ENCODE results near the gene HUS1. TPM values are rescaled to one million over a fixed set of nuclear protein-coding genes. Genes with fewer than 3 reads are reported as not detected.

The HUS1 gene
- total and polyA plus RNA-seq, 2 of the 13 experiments (the other 11 are each of a cell fraction or from before 2014, with no cell fraction given) = 14.8 to 16.9 TPM

DNA sequence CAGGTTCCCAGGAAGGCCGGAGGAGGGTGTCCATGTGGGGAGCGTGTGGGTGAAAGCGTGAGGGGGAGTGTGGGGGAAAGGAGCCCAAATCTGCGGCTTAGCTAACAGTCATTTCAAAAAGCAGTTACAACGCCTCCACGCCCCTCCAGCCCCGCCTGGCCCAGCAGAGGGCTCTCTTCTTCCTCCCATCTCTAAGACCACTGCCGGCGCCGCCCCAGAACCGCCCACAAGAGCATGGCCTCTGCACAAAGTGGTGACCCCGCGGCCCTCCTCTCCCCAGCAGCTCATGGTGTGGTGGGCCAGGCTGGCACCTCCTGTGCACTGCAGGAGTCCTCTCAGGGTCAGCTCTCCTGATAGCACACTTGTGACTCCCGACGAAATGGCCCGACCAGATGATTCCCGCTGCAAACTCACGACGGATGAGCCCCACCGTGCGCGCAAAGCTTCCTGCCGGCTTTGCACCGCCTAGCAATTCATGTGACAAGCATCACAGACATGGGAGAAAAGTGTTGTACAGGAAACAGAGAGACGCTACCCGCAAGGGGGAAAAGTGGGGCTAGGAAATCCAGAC lies 12.4 kb upstream of the HUS1 start (continued):
- TF ChIP-seq CTCF (CRISPR knock-in tag; IDR thresholded peaks at IDR 0.05) (peak; percentile 88), RAD51 (IDR thresholded peaks at IDR 0.05; ENCODE audit: borderline replicate concordance) (no peak), ZNF615 (CRISPR knock-in tag; IDR thresholded peaks at IDR 0.05; ENCODE audit: borderline replicate concordance) (no peak), FIP1L1 (IDR thresholded peaks at IDR 0.05; ENCODE audit: borderline replicate concordance, insufficient read depth, low read depth, low read length) (no peak), ZNF335 (CRISPR knock-in tag; IDR thresholded peaks at IDR 0.05) (no peak), KLF11 (CRISPR knock-in tag; IDR thresholded peaks at IDR 0.05) (no peak), ZNF577 (CRISPR knock-in tag; IDR thresholded peaks at IDR 0.05; ENCODE audit: borderline replicate concordance, low read depth) (no peak), YEATS2 (CRISPR knock-in tag; IDR thresholded peaks at IDR 0.05; ENCODE audit: borderline replicate concordance) (no peak), CCDC6 (CRISPR knock-in tag; IDR thresholded peaks at IDR 0.05) (no peak), ZNF383 (CRISPR knock-in tag; IDR thresholded peaks at IDR 0.05; ENCODE audit: borderline replicate concordance) (no peak), JARID2 (CRISPR knock-in tag; IDR thresholded peaks at IDR 0.05; ENCODE audit: insufficient replicate concordance) (no peak), ZNF496 (CRISPR knock-in tag; IDR thresholded peaks at IDR 0.05; ENCODE audit: insufficient replicate concordance) (no peak), RCOR2 (CRISPR knock-in tag; IDR thresholded peaks at IDR 0.05) (no peak)
- TF ChIP-seq, protein P1, sequence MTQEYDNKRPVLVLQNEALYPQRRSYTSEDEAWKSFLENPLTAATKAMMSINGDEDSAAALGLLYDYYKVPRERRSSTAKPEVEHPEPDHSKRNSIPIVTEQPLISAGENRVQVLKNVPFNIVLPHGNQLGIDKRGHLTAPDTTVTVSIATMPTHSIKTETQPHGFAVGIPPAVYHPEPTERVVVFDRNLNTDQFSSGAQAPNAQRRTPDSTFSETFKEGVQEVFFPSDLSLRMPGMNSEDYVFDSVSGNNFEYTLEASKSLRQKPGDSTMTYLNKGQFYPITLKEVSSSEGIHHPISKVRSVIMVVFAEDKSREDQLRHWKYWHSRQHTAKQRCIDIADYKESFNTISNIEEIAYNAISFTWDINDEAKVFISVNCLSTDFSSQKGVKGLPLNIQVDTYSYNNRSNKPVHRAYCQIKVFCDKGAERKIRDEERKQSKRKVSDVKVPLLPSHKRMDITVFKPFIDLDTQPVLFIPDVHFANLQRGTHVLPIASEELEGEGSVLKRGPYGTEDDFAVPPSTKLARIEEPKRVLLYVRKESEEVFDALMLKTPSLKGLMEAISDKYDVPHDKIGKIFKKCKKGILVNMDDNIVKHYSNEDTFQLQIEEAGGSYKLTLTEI (CRISPR knock-in tag; conservative IDR thresholded peaks at IDR 0.05) = no peak
- TF ChIP-seq, protein P2, sequence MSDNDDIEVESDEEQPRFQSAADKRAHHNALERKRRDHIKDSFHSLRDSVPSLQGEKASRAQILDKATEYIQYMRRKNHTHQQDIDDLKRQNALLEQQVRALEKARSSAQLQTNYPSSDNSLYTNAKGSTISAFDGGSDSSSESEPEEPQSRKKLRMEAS (IDR thresholded peaks at IDR 0.05) = peak; percentile 47; the same call in 1 of the 2 replicates
- TF ChIP-seq, protein P3, sequence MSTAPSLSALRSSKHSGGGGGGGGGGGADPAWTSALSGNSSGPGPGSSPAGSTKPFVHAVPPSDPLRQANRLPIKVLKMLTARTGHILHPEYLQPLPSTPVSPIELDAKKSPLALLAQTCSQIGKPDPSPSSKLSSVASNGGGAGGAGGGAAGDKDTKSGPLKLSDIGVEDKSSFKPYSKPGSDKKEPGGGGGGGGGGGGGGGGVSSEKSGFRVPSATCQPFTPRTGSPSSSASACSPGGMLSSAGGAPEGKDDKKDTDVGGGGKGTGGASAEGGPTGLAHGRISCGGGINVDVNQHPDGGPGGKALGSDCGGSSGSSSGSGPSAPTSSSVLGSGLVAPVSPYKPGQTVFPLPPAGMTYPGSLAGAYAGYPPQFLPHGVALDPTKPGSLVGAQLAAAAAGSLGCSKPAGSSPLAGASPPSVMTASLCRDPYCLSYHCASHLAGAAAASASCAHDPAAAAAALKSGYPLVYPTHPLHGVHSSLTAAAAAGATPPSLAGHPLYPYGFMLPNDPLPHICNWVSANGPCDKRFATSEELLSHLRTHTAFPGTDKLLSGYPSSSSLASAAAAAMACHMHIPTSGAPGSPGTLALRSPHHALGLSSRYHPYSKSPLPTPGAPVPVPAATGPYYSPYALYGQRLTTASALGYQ (CRISPR knock-in tag; IDR thresholded peaks at IDR 0.05) = no peak
- TF ChIP-seq, protein P4, sequence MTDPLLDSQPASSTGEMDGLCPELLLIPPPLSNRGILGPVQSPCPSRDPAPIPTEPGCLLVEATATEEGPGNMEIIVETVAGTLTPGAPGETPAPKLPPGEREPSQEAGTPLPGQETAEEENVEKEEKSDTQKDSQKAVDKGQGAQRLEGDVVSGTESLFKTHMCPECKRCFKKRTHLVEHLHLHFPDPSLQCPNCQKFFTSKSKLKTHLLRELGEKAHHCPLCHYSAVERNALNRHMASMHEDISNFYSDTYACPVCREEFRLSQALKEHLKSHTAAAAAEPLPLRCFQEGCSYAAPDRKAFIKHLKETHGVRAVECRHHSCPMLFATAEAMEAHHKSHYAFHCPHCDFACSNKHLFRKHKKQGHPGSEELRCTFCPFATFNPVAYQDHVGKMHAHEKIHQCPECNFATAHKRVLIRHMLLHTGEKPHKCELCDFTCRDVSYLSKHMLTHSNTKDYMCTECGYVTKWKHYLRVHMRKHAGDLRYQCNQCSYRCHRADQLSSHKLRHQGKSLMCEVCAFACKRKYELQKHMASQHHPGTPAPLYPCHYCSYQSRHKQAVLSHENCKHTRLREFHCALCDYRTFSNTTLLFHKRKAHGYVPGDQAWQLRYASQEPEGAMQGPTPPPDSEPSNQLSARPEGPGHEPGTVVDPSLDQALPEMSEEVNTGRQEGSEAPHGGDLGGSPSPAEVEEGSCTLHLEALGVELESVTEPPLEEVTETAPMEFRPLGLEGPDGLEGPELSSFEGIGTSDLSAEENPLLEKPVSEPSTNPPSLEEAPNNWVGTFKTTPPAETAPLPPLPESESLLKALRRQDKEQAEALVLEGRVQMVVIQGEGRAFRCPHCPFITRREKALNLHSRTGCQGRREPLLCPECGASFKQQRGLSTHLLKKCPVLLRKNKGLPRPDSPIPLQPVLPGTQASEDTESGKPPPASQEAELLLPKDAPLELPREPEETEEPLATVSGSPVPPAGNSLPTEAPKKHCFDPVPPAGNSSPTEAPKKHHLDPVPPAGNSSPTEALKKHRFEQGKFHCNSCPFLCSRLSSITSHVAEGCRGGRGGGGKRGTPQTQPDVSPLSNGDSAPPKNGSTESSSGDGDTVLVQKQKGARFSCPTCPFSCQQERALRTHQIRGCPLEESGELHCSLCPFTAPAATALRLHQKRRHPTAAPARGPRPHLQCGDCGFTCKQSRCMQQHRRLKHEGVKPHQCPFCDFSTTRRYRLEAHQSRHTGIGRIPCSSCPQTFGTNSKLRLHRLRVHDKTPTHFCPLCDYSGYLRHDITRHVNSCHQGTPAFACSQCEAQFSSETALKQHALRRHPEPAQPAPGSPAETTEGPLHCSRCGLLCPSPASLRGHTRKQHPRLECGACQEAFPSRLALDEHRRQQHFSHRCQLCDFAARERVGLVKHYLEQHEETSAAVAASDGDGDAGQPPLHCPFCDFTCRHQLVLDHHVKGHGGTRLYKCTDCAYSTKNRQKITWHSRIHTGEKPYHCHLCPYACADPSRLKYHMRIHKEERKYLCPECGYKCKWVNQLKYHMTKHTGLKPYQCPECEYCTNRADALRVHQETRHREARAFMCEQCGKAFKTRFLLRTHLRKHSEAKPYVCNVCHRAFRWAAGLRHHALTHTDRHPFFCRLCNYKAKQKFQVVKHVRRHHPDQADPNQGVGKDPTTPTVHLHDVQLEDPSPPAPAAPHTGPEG (CRISPR knock-in tag; IDR thresholded peaks at IDR 0.05) = no peak
